GM13977 (cell line): ENCODE data around the gene PLEKHG3.

Experiments
- DNase-seq: peaks from one replicate; pipeline ENCODE4 v3.0.0; 2012; ENCODE audit warnings: low spot score
- in situ Hi-C: fragments of 300-500 bp; cut with MboI; formaldehyde crosslinking; loops from one replicate; pipeline ENCODE4 v1.12.0; 2022; ENCODE audit warnings: low sequenced_read_pairs, low pct_unique_long_range_greater_than_20kb, mixed read lengths, inconsistent platforms; ENCODE audit not compliant: unreplicated experiment
- TF ChIP-seq, protein P1 (sequence below): IDR thresholded peaks from 2 replicates; pipeline ENCODE4 v1.5.1; 2012; ENCODE audit warnings: mild to moderate bottlenecking, control low read depth; ENCODE audit not compliant: insufficient read depth; ENCODE audit errors: extremely low read depth, missing control alignments

PLEKHG3 gene

GRCh38 chr14:64692189-64692985 lies 11.8 kb upstream of the PLEKHG3 start:
- DNase-seq, result no peak
- TF ChIP-seq, protein P1, sequence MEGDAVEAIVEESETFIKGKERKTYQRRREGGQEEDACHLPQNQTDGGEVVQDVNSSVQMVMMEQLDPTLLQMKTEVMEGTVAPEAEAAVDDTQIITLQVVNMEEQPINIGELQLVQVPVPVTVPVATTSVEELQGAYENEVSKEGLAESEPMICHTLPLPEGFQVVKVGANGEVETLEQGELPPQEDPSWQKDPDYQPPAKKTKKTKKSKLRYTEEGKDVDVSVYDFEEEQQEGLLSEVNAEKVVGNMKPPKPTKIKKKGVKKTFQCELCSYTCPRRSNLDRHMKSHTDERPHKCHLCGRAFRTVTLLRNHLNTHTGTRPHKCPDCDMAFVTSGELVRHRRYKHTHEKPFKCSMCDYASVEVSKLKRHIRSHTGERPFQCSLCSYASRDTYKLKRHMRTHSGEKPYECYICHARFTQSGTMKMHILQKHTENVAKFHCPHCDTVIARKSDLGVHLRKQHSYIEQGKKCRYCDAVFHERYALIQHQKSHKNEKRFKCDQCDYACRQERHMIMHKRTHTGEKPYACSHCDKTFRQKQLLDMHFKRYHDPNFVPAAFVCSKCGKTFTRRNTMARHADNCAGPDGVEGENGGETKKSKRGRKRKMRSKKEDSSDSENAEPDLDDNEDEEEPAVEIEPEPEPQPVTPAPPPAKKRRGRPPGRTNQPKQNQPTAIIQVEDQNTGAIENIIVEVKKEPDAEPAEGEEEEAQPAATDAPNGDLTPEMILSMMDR, result no peak
- in situ Hi-C loops, result no loop called here

- in situ Hi-C loops, result no loop called here
- no peak for DNase-seq
- TF ChIP-seq, protein P1, result no peak
Observed at GRCh38 chr14:64692986-64693809, 11.0 kb upstream of the PLEKHG3 start.

GRCh38 chr14:64693810-64694165 lies 10.4 kb upstream of the PLEKHG3 start:
- no peak for DNase-seq
- in situ Hi-C loops, result no loop called here

DNA sequence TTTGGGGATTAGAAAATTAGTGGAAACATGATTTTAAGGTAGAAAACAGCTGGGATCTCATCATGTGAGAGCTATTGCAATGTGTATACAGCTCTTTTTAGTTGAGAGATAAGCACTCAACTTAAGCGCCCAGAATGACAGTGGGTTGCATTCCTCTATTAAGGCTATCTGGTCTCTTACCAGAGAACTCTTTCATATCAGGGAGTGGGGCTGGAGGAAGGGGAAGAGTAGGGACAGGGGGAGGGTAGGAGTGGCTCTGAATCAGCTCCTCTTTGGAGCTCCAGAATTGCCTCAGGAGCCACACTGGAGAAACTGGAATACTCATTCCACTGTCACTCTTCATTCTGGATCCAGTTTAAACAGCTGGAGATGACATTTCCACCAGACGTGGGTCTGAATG lies 9.2 kb upstream of the PLEKHG3 start:
- in situ Hi-C loops, result no loop called here
- no peak for DNase-seq
- TF ChIP-seq, protein P1, result no peak

More at GRCh38 chr14:64693810-64694165, 10.4 kb upstream of the PLEKHG3 start:
- TF ChIP-seq, protein P1, result no peak

DNA sequence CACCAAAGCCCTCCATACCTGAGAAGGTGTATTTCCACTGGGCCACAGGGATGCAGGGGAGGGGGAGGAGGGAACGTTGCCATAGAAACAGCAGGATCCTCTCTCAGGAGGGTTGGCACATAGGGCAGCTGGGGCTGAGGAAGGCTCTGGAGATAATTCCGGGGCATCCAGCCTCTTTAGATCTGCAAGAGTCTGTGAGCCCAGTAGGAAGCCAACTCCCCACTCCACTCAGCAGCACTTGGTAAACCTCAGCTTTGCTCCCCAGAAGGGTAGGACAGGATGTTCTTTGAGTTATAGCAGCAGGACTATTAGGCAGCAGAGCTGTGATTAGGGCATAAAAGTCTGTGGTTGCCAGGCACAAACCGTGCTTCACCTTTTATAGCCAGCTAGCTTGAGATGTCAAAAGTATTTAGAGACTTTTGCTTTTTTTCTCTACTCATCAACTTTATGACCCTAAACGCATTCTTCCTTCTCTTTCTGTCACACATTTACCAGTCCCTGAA lies 7.8 kb upstream of the PLEKHG3 start:
- DNase-seq, result no peak
- in situ Hi-C loops, result no loop called here
- TF ChIP-seq, protein P1, result no peak

GRCh38 chr14:64698903-64699302 lies 5.3 kb upstream of the PLEKHG3 start:
- in situ Hi-C loops, result no loop called here

More at GRCh38 chr14:64698903-64699302, 5.3 kb upstream of the PLEKHG3 start:
- TF ChIP-seq, protein P1, result no peak
- no peak for DNase-seq
